Keratinocyte (primary cell): ENCODE data around the gene ZNF674. TPM values are rescaled to one million over a fixed set of nuclear protein-coding genes. Genes with fewer than 3 reads are reported as not detected.

Source experiments
- DNase-seq: peaks from one replicate; pipeline ENCODE4 v3.0.0-alpha.2; 2011; ENCODE audit warnings: low read depth, missing footprints, low spot score
- FAIRE-seq: peaks from 2 replicates; lab custom pipeline; 2011; peaks lifted over from hg19 to GRCh38; lab: Jason Lieb, UNC
- H2AFZ ChIP-seq: 2 replicates; pipeline ENCODE4 v1.6.0; 2012; ENCODE audit warnings: low read length, control low read depth, inconsistent platforms; ENCODE audit not compliant: control insufficient read depth
- H3K27ac ChIP-seq: 2 replicates; pipeline ENCODE4 v1.5.1; 2011; ENCODE audit warnings: low read length; ENCODE audit not compliant: control insufficient read depth, insufficient read depth
- H3K27me3 ChIP-seq: 3 replicates; pipeline ENCODE4 v1.6.0; 2011; ENCODE audit warnings: low read length; ENCODE audit not compliant: control insufficient read depth, insufficient read depth; ENCODE audit errors: extremely low read depth
- H3K36me3 ChIP-seq, 2 experiments: 2 replicates in 1 of 2; 3 replicates in 1 of 2; pipeline ENCODE4 v1.5.1; 2011; ENCODE audit warnings: low read length in 2 of 2, mild to moderate bottlenecking in 1 of 2; ENCODE audit not compliant: control insufficient read depth in 2 of 2, insufficient read depth in 2 of 2; ENCODE audit errors: extremely low read depth in 1 of 2
- H3K4me1 ChIP-seq: 3 replicates; pipeline ENCODE4 v1.5.1; 2011; ENCODE audit warnings: low read length; ENCODE audit not compliant: control insufficient read depth, insufficient read depth; ENCODE audit errors: extremely low read depth
- H3K4me2 ChIP-seq: 3 replicates; pipeline ENCODE4 v1.6.0; 2011; ENCODE audit warnings: low read depth, low read length; ENCODE audit not compliant: control insufficient read depth, insufficient read depth; ENCODE audit errors: extremely low read depth
- H3K4me3 ChIP-seq, 3 experiments: fragments of 200-600 bp in 1 of 3; sonication (generic) in 1 of 3; 2 replicates in 2 of 3; 3 replicates in 1 of 3; pipeline ENCODE4 v1.5.1; 2011 to 2016; ENCODE audit warnings: low read length in 3 of 3, mild to moderate bottlenecking in 3 of 3, control low read depth in 2 of 3, inconsistent platforms in 1 of 3, low read depth in 1 of 3, mixed read lengths in 1 of 3, mixed run types in 1 of 3, moderate library complexity in 1 of 3; ENCODE audit not compliant: control insufficient read depth in 2 of 3, insufficient read depth in 2 of 3; ENCODE audit errors: extremely low read depth in 1 of 3
- H3K79me2 ChIP-seq: 2 replicates; pipeline ENCODE4 v1.6.0; 2012; ENCODE audit warnings: low read length; ENCODE audit not compliant: control insufficient read depth, insufficient read depth
- H3K9ac ChIP-seq: 3 replicates; pipeline ENCODE4 v1.6.0; 2011; ENCODE audit warnings: low read length; ENCODE audit not compliant: control insufficient read depth, insufficient read depth; ENCODE audit errors: extremely low read depth
- H3K9me1 ChIP-seq: 3 replicates; pipeline ENCODE4 v1.6.0; 2011; ENCODE audit warnings: low read length; ENCODE audit not compliant: control insufficient read depth, insufficient read depth; ENCODE audit errors: extremely low read depth
- H3K9me3 ChIP-seq: 2 replicates; pipeline ENCODE4 v1.5.1; 2012; ENCODE audit warnings: low read depth, low read length; ENCODE audit not compliant: control insufficient read depth
- H4K20me1 ChIP-seq: 3 replicates; pipeline ENCODE4 v1.6.0; 2011; ENCODE audit warnings: low read length; ENCODE audit not compliant: control insufficient read depth, insufficient read depth; ENCODE audit errors: extremely low read depth
- EZH2 ChIP-seq: IDR thresholded peaks from one replicate; pipeline ENCODE4 v1.6.1; 2012; ENCODE audit warnings: inconsistent platforms, mild to moderate bottlenecking, low read length, moderate library complexity
- dilution Hi-C: fragments of 300-500 bp; cut with MboI; formaldehyde crosslinking; loops from one replicate; pipeline ENCODE4 v1.7.0; 2020; ENCODE audit warnings: low sequenced_read_pairs; ENCODE audit not compliant: extremely low pct_ligation_motif_present
- polyA plus RNA-seq, 5 experiments: library from polyadenylated mRNA; depleted of rRNA in 3 of 5; stranded (reverse) in 3 of 5; stranded (forward) in 1 of 5; unstranded in 1 of 5; fragments of >200 nt; gene quantifications; 1 replicate in 1 of 5; 2 replicates in 3 of 5; 3 replicates in 1 of 5; pipeline versions ENCODE4 v1.2.1 to v1.2.3, GENCODE V29; 2011 to 2012; ENCODE audit warnings: missing spikeins in 2 of 5, low read depth in 1 of 5, low replicate concordance in 1 of 5
- TF ChIP-seq, protein P1 (sequence below), 3 experiments: IDR thresholded peaks in 1 of 3; conservative IDR thresholded peaks in 1 of 3; optimal IDR thresholded peaks in 1 of 3; 2 replicates in 2 of 3; 3 replicates in 1 of 3; pipeline versions ENCODE3 to v1.5.1; 2011; ENCODE audit warnings: low read length in 3 of 3, mild to moderate bottlenecking in 3 of 3, moderate library complexity in 2 of 3, control low read depth in 1 of 3, inconsistent platforms in 1 of 3; ENCODE audit not compliant: insufficient read depth in 2 of 3; ENCODE audit errors: extremely low read depth in 1 of 3

The ZNF674 gene
- polyA plus RNA-seq, 1 donor (not counting 4 experiments of a cell fraction or from before 2014, with no cell fraction given) = 2.1 TPM

DNA sequence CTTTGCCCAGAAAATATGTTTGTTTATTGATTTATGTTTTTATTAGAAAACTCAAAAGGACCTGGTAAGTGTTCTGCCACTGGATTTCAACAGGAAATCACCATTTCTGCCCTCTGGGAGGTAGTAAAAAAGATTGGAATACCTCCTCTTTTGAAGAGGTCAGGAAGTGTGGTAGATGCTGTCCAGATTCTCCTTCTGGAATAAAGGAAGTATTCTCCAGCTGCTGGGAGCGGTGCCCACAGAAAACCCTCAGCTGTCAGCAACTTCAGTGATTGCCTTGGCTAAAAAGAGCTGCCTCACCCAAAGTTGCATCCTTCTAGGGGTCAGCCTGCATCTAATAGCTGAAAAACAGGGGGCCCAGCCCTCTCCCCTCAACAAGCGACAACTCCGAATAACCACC is 13.8 kb upstream of the ZNF674 start:
- dilution Hi-C loops = no loop called here
- FAIRE-seq = no peak
- no peak for TF ChIP-seq EZH2
- TF ChIP-seq, protein P1, sequence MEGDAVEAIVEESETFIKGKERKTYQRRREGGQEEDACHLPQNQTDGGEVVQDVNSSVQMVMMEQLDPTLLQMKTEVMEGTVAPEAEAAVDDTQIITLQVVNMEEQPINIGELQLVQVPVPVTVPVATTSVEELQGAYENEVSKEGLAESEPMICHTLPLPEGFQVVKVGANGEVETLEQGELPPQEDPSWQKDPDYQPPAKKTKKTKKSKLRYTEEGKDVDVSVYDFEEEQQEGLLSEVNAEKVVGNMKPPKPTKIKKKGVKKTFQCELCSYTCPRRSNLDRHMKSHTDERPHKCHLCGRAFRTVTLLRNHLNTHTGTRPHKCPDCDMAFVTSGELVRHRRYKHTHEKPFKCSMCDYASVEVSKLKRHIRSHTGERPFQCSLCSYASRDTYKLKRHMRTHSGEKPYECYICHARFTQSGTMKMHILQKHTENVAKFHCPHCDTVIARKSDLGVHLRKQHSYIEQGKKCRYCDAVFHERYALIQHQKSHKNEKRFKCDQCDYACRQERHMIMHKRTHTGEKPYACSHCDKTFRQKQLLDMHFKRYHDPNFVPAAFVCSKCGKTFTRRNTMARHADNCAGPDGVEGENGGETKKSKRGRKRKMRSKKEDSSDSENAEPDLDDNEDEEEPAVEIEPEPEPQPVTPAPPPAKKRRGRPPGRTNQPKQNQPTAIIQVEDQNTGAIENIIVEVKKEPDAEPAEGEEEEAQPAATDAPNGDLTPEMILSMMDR (optimal IDR thresholded peaks at IDR 0.05 in 1 of 3, IDR thresholded peaks at IDR 0.05 in 1 of 3, conservative IDR thresholded peaks at IDR 0.05 in 1 of 3; ENCODE audit: extremely low read depth in 1 of 3, insufficient read depth in 2 of 3, low read length in 3 of 3) = no peak

DNA sequence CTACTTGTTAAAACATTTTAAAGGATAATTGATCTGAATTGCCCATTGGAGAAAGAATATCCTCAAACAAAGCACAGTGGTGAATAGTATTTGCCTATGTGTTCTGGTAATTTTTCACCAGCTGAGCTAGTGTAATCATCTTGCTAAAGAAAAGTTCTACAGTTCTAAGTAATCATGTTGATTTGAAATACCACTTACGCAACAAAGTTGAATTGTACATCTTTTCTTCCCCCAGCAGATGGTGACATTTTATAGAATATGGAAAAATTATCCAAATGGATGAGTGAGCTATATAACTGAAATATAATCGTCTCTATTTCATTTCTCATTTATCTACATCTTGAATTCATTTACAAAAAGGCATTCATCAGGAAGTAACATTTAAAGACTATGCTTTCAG is 9.7 kb upstream of the ZNF674 start:
- Histone ChIP-seq H4K20me1 (no peaks in the 10 kb centered on the region), H2AFZ (no peak overlapping the region), H3K27me3 (no peaks in the 10 kb centered on the region), H3K79me2 (no peaks in the 10 kb centered on the region), H3K4me3 (no peak overlapping the region), H3K9ac (no peak overlapping the region), H3K27ac (no peak overlapping the region), H3K9me1 (no peaks in the 10 kb centered on the region), H3K36me3 (no peaks in the 10 kb centered on the region), H3K4me2 (no peak overlapping the region), H3K4me1 (no peaks in the 10 kb centered on the region), H3K9me3 (no peaks in the 10 kb centered on the region)
- FAIRE-seq (no peak), DNase-seq (no peak)
- TF ChIP-seq EZH2 = no peak
- TF ChIP-seq, protein P1 (optimal IDR thresholded peaks at IDR 0.05 in 1 of 3, IDR thresholded peaks at IDR 0.05 in 1 of 3, conservative IDR thresholded peaks at IDR 0.05 in 1 of 3; ENCODE audit: extremely low read depth in 1 of 3, insufficient read depth in 2 of 3, low read length in 3 of 3) = no peak
- dilution Hi-C loops = no loop called here

More for the DNA sequence above, 13.8 kb upstream of the ZNF674 start:
- Histone ChIP-seq H3K4me3 (no peak overlapping the region), H3K9me1 (no peaks in the 10 kb centered on the region), H3K9me3 (no peaks in the 10 kb centered on the region), H3K79me2 (no peaks in the 10 kb centered on the region), H3K36me3 (no peaks in the 10 kb centered on the region), H3K4me2 (no peak overlapping the region), H2AFZ (no peak overlapping the region), H3K4me1 (no peaks in the 10 kb centered on the region), H3K9ac (no peak overlapping the region), H3K27ac (no peak overlapping the region), H4K20me1 (no peaks in the 10 kb centered on the region), H3K27me3 (no peaks in the 10 kb centered on the region)
- DNase-seq = no peak
